Stimulated activated CD4-positive, alpha-beta T cell treated with anti-CD3 and anti-CD28 coated beads, Interleukin-15, amount 100 ng/mL, for 24 hours (primary cell): ENCODE results near the gene KRTAP21-3.
"Not testable (repeated sequence)": the region's sequence is repeated elsewhere in the genome, so short reads cannot be mapped to it uniquely, and the experiment has no call there.

ENCODE experiments used
- DNase-seq: peaks from one replicate; pipeline ENCODE4 v3.0.0-alpha.2; 2020

Gene KRTAP21-3, protein sequence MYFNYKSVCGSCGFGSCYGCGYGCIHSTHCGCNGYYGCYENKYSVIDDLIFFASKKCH

DNA sequence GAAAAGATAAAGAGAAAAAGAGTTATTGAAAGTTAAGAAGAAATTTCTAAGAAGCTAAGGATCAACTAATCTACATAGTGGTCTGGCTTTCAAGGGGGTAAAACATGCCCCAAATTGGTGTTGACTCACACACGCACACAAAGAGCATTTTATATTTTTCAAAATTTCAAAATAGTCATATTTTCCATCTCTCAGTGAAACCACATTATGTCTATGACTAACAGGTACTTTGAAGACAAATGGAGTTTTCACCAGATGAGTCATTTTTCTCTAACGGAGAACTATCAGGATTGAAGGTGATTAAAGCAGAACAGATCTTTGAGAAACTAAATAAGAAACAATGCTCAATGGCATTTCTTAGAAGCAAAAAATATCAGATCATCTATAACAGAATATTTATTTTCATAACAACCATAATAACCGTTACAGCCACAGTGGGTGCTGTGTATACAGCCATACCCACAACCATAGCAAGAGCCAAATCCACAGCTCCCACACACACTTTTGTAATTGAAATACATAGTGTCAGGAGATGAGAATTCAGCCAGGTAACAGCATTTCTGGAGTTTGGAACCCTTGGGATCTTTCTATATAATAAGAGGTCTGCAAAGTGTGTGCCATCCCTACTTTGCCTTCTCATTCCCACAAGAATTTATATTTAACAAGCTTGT, at the start of gene KRTAP21-3:
Gene KRTAP21-3 (minus strand): TSS at position 539 of the 671 bp plus-strand sequence. CDS start 18 bp downstream, at position 521.
- DNase-seq, result peak; percentile 31

DNA sequence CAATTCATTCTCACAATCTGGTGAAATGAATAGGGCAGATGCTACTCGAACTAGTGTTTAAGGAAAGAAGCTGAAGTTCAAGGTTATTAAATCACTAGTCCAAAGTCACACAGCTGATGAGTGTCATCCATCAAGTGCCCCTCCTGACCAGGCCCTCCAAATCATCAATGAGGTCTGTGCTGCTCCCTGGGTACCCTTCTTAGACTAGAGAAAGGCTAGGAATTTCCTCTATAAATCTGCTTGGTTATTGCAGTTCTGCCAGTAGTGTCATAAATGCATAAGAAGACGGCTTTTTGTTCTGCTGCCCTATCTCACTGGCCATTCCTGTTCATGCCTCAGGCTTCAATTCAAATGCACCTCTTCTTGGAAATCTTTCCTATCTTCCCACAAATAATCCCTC, 42.2 kb upstream of the KRTAP21-3 start:
- DNase-seq, result no peak

DNA sequence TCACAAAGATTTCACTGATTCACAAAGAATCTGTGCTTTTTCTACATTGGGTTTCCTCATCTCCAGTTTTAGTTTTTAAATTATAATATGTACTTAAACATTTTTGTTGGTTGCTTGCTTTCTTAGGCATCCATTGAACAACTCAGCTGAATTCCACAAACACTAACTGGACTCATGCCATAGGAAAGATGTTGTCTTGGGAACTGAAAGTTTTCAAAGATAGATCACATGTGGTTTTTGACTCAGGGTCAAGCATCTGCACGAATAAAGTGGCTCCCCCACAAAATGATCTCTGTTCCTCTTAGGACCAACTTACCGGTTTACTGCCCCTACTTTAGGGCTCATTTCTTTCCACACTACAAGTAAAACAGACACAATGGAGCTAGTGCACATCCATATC, 39.7 kb upstream of the KRTAP21-3 start:
- DNase-seq, result no peak

DNA sequence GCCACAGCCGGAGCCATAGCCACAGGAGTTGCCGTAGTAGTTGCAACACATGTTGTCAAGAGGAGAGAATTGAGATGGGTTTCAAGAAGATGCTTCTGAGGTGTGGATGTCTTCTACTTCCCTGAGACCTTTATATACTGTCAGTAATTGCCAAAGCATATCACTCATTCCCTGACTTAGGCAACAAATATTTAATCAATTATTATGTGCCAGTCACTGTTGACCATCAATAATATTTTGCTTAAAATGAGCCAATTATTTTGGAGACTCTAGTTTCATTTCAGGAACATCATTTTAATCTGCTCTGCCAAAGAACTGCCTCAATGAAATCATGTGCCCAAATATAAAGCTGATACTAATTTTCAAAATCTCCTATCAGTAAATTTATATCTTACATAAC, 36.8 kb upstream of the KRTAP21-3 start, which contains the start of gene KRTAP21-1:
Gene KRTAP21-1 (minus strand): TSS at position 101 of the 400 bp plus-strand sequence. CDS start 50 bp downstream, at position 51.
- DNase-seq, result not testable (repeated sequence)

DNA sequence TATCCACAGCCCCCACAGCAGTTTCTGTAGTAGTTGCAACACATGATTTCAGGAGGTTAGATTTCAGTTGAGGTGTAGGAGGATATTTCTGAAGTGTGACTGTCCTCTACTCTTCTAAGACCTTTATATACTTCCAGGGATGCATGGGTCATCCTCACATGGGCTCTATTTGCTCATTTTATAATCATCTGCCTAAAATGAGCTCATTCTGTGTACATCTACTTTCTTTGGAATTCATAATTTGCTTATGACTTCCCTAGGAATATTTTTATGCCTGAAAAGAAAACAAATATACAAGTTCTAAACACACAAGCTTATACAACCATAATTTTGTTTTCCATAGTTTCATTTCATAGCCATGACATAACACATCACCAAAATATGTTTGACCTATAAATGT, 28.6 kb upstream of the KRTAP21-3 start, which contains the start of gene KRTAP21-2:
Gene KRTAP21-2 (minus strand): TSS at position 101 of the 400 bp plus-strand sequence. CDS start 57 bp downstream, at position 44.
- DNase-seq, result no peak

DNA sequence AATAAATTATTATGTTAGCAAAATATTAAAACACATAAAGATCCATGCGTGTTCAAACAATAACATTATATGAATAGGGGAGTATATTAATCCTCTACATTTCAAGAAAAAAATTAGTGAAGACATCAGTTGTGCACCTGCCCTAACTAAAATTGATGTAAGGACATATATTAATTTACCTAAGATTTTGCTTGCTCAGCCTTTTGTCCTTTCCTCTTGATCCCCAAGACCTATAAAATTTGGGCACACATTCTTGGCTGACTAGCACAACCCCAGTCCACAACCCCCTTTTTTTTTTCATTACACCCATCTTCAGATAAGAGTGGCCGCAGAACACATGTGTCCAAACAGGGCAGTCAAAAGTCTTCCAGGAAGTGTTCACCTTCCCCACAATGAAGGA, 21.9 kb upstream of the KRTAP21-3 start:
- no peak for DNase-seq

DNA sequence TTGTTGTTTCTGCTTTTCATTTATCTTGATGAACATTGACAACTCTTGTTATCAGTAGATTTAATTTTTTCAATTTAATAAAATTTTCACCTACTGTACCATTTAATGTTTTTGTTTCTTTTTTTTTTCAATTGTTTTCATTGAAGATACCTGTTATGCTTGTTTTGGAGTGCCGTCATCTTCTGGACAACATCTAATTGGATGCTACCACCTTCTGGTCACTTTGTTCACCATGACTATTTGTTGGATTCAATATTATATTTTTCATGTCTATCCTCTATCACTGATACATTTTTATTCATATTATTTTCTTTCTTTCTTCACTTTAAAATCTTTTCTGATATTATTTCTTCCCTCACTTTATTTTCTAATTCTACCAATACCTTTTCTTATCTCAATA, 14.4 kb upstream of the KRTAP21-3 start:
- no peak for DNase-seq

DNA sequence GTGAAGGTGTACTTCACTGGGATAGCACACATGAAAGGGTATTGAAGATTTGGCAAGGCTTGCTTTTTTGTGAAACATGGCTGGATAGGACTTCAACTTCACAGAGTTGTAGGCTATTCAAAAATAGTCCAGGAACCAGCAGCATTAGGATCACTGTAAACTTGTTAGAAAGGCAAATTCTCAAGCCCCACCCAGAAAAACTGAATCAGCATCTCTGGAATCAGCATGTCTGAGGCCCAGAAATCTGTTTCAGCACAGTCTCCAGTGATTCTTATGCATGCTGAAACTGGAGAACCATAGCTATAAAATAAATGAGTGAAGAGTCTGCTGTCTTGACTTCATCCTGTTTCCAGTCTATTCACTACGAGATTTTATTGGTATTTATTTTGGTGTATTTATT, 8.1 kb upstream of the KRTAP21-3 start:
- no peak for DNase-seq

DNA sequence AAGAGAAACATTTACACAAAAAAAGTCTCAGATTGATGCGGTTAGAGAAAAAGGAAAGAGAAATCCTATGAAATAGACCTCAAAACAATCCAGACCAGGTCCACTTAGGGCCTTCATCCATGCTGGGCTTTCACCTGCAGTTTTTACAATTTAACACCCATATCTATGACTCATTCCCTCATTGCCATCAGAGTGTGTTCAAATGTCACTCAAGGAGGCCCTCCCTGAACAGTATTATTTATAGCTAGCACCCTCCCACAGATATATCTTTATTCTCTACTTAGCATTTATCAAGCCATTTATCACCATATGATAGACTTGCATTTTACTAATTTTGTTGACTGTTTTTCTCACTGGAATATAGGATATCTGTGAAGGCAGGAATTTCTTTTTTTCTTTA, 824 bp upstream of the KRTAP21-3 start:
- DNase-seq, result no peak

DNA sequence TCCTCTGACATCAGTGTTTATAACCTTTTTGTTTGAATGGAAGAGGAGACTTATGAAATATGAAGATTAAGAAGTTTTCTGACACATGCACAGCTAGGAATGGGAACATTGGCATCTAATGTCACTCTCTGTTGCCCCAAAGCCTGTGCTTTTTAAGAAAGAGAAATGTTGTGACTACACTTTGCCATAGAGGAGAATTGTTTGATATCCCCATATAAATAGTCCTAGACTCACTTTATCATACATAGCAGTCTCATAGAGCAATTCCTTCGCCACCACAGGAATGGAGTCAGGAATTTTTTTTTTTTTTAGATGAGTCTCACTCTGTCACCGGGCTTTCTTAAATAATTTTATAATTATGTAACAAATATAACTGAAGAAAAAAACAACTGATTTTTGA, 1.5 kb downstream of the KRTAP21-3 start:
- no peak for DNase-seq

DNA sequence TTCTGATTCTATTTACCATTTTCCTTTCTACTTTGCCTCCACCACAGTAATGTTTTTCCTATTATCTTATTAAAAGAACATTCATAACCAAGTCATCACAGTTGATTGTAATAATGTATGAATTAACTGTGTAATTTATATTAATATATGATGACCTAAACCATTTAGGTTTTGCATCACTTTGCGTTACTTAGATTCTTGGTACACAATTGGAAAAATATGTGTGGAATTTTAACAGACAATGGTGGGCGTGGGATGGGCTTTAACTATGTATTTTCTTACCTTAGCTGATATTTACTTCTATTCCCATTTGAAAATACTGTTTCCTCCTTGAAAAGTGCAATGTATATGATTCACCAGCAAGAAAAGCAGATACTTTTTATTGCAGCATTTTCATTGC, 3.6 kb downstream of the KRTAP21-3 start:
- no peak for DNase-seq

DNA sequence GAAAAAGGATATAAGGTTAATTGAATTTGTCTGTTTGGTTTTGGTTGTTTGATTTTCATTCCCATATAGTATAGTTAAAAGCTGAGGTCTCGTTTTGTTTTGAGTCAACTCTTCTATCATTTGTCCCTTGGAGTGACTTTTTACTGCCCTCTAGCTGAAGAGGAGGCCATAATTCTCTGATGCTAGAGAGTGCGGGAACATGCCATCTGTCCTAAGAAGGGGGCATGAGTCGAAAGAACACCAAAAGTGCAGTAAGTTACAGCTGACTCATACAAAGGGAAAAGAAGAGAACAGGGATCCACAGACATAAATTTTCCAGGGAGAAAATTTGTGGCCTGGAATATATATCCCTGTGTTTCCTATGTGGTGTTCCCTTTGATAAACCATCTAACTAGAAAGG, 4.1 kb downstream of the KRTAP21-3 start:
- no peak for DNase-seq

DNA sequence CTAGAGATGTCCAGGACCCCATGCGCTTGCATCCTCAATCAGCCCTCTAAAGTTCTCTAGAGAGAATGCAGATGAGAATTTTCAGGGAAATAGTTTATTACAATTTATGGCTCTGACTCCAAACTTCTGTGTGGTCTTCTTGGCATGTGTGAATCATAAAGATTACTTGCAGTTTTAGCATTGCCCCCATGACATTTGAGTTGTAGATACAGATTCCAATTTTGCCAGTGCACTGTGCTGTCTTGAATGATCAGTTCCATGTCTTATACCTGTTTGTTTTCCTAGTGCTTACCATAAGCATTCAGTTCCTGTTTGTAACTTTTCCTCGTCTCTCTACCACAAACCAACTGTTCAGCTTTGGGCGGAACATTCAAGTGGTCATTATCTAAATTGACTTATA, 4.8 kb downstream of the KRTAP21-3 start:
- no peak for DNase-seq

DNA sequence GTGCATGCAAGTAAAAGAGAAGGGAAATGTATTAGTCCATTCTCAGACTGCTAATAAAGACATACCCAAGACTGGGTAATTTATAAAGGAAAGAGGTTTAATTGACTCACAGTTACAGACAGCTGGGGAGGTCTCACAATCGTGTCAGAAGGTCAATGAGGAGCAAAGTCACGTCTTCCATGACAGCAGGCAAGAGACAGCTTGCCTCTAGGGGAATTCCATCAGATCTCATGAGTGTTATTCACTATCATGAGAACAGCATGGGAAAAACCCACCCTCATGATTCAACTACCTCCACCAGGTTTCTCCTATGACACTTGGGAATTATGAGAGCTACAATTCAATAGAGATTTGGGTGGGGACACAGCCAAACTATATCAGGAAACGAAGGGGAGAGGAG, 8.1 kb downstream of the KRTAP21-3 start:
- peak; percentile 36 for DNase-seq

DNA sequence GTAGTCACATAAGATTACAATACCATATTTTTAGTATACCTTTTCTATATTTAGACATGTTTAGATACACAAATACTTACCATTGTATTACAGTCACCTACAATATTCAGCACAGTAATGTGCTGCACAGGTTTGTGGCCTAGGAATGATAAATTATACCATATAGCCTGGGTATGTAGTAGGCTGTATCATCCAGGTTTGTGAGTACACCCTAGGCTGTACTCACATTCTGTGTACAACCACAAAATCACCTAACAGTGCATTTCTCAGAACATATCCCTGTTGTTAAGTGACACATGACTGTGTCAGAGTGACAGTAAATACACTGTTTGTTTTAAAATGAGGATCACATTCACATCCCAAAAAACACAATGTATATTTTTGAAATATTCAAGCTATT, 11.2 kb downstream of the KRTAP21-3 start:
- DNase-seq, result no peak

DNA sequence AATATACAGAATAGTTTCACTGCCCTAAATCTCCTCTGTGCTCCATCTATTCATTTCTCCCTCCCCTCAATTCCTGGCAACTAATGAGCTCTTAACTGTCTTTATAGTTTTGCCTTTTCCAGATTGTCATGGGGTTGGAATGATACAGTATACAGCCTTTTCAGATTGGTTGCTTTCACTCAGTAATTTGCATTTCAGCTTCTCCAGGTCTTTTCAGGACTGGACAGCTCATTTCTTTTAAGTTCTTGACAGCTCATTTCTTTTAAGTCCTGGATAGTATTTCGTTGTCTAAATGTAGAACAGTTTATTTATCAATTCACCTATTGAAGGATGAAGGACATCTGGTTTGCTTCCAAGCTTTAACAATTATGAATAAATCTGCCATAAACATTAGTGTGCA, 22.6 kb downstream of the KRTAP21-3 start:
- DNase-seq, result no peak

DNA sequence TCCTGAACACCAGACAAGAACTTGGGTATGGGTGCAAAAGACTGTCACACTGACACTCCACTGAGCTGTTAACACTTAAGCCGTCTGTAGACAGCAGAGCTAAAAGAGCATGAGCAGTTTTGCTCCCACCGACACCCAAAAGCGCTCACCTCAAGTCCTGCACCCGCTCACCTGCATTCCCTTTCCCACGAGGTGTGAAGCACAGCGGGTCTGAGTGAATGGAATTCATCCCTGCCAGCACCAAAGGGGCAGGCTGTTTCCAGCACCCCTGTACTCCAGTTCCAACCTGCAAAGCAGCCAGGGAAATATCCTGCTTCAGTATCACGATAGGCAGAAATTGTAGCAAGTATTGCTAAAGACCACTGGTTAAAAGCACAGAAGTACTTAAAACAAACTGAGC, 28.8 kb downstream of the KRTAP21-3 start:
- DNase-seq, result no peak

DNA sequence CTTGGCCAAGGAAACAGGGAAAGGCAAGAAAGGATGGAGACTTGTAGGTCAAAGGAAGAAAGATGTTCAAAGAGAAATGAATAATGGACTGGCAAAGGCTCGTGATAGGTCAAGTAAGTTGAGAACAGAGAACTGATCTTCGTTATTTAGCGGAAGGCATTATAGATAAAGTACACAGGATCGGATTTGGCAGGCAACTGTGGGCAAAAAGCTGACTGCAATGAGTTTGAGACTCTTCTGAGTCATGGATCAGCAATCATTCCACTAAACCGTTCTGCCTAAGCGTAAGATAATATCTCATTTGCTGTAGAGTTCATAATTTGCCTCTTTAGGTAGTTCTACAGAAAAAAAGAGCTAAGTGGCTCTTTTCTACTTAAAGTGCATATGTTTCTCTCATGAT, 34.1 kb downstream of the KRTAP21-3 start:
- no peak for DNase-seq

DNA sequence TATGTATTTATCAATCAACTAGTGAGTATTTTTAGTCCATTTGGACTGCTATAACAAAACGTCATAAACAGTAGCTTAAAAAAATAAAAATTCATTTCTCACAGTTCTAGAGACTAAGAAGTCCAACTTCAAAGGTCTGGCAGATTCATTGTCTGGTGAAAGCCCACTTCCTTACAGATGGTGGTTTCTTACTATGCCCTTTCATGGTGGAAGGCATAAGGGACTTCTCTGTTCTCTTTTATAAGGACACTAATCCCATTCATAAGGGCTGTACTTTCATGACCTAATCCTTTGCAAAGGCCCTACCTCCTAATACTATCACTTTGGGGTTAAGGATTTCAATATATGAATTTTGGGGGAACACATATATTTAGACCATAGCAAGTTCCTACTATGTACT, 38.0 kb downstream of the KRTAP21-3 start:
- no peak for DNase-seq

DNA sequence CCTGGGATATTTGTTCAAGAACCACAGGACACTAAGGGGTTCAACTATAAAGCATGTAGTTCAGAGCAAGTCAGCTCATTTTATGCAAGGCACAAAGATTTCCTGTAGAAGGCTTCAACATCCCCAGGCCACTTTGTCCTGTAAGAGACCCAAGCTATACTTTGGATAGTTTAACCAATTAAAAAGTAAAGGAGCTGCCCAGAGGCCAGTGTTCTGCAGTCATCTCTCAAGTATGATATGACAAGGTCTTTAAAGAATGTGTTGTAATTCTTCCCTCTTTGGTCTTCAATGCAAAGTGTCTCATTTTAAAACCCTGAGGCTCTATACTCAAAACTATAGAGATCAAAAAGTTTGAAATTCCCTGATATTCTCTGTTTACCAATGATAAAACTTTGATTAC, 41.8 kb downstream of the KRTAP21-3 start:
- DNase-seq, result no peak

DNA sequence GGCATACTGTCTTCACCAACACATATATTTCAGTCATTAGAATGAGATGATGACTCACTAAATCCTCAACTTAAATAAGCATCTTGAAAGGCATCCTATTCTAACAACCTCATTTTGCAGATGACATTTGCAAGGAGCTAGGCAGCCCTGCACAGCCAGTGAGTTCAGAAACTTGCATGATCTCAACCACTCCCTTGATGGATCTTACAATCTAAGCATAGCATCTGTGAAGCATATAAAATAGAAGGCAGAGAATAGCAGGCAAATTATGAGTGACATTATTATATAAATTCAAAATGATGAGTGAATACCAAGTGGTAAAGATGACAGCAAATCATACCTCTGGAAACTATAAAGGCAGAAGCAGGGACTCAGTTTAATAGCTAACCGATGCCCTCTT, 44.3 kb downstream of the KRTAP21-3 start:
- no peak for DNase-seq

DNA sequence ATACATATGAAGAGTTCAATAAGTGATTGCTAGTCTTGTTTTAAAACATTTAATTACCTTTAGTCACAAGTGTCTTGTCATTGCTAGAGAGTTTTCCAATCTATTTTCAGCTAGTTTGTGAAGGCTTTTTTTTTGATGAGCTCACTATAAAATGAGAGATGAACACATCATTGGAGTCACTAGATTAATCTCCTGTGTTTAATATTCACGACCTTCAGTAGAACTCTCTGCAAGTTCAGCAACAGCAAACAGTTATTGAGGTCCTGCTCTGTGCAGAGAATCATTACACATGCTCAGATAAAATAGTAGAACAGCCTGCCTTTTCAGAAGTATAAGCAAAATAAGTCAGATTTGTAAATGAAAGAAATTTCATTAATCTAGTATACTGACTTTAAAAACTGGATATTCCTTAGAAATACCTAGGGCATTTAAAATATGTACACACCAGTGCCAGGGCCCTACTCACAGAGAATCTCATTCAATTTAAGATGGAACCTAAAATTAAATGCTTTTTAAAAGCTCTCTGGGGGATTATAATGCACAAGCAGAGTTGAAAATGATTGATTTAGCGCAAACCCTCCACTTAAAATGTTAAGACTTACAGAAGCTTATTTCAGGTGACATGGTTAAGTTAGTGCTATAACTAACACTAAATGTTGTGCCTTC, 45.5 kb downstream of the KRTAP21-3 start:
- no peak for DNase-seq

DNA sequence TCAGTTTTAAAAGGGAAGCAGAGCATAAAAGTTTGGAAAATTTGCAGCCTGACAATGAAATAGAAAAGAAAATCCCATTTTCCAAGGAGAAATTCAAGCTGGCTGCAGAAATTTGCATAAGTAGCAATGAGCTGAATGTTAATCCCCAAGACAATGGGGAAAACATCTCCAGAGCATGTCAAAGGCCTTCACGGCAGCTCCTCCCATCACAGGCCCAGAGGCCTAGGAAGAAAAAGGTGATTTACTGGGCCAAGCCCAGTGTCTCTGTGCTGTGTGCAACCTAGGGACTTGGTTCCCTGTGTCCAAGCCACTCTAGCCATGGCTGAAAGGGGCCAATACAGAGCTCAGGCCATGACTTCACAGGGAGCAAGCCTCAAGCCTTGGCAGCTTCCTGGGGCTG, 49.8 kb downstream of the KRTAP21-3 start:
- DNase-seq, result no peak
